ENCODE results near the gene ARHGEF3. TPM values are rescaled to one million over a fixed set of nuclear protein-coding genes. Genes with fewer than 3 reads are reported as not detected.
A peak's percentile ranks its signal among the peaks of the same experiment; 100 is the strongest.

Gene ARHGEF3
- total RNA-seq, 4 donors from 2014 or later = 13.0 to 21.9 (median 13.8) TPM

GRCh38 chr3:56682462-56683121, 119.2 kb downstream of the ARHGEF3 start:
- peak; percentile 30 to 57 for DNase-seq (ENCODE audit: low spot score in 2 of 2)
- Histone ChIP-seq H3K27me3 (no peaks in the 10 kb centered on the region), H3K36me3 (peaks cover 0 to 12% (median 0%) of the 10 kb centered on the region in 3 donors), H3K27ac (peak overlapping the region; percentile 86 to 100 (median 99)), H3K4me1 (peaks cover 0 to 42% (median 13%) of the 10 kb centered on the region in 4 donors), H3K4me3 (peak overlapping the region; percentile 66 to 99 (median 88)), H3K9me3 (no peaks in the 10 kb centered on the region)
- TF ChIP-seq POLR2A (IDR thresholded peaks at IDR 0.05) = no peak
- TF ChIP-seq CTCF (IDR thresholded peaks at IDR 0.05) = peak in 1 of 5 experiments; percentile 23
- TF ChIP-seq EP300 (IDR thresholded peaks at IDR 0.05) = peak in 1 of 2 donors; percentile 56
- 0 to 1% methylated on average over 51 to 54 of the region's 58 CpGs for WGBS, 2 donors

DNA sequence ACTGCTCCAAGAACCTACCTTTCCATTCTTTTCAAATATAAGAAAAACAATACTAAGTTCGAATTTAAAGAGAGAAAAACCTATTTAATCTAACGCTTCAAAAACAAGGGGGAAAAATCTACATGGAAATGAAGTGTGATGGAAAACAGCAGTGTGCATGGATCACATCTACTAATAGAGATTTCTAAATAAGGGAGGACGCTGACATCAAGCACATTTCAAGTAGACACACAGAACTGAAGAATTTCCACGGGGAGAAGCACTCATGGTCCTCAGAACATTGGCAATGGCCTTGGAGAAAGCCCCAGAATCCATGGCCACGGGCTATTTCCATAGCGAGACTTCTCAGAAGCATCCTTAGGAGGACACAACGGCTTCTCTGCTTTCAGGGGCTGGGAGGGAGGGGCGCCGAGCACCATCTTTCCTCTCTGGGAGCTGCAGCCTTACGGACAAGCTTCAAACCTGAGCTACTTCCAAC, 119.7 kb downstream of the ARHGEF3 start:
- Histone ChIP-seq H3K4me3 (peak overlapping the region; percentile 66 to 99 (median 88)), H3K4me1 (peaks cover 0 to 48% (median 13%) of the 10 kb centered on the region in 4 donors), H3K36me3 (peaks cover 0 to 12% (median 0%) of the 10 kb centered on the region in 3 donors), H3K9me3 (no peaks in the 10 kb centered on the region), H3K27ac (peak overlapping the region; percentile 86 to 100 (median 99)), H3K27me3 (no peaks in the 10 kb centered on the region)
- WGBS, 2 donors = 18 to 21% methylated on average over 9 to 10 of the region's 10 CpGs
- no peak for DNase-seq (ENCODE audit: low spot score in 2 of 2)
- no peak for TF ChIP-seq CTCF (IDR thresholded peaks at IDR 0.05)

DNA sequence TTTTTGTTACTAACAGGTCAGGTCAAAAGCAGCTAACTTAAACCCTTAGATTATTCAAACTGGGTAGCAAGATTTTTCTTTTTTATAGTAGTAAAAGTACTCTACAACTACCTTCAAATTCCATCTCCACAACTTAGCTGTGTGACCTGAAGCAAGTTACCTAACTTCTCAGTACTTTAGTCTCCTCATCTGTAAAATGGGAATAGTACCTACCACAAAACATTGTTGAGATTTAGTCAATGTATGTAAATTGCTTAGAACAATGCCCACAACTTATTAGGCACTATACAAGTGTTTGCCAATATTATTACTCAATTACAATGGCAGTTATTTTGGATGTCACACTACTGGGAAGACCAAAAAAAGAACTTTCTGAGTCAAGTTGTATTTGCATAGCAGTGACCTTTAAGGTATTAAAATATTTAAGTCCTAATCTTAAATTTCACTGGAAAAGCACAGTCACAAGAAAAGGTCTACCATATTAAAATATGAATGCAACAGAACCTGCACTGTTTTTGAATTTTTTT, 121.6 kb downstream of the ARHGEF3 start:
- Histone ChIP-seq H3K27me3 (no peaks in the 10 kb centered on the region), H3K9me3 (no peaks in the 10 kb centered on the region), H3K27ac (no peak overlapping the region), H3K36me3 (peaks cover 0 to 16% (median 0%) of the 10 kb centered on the region in 3 donors), H3K4me1 (peaks cover 0 to 55% (median 13%) of the 10 kb centered on the region in 4 donors), H3K4me3 (no peak overlapping the region)
- no peak for DNase-seq (ENCODE audit: low spot score in 2 of 2)
- no peak for TF ChIP-seq POLR2A (IDR thresholded peaks at IDR 0.05)
- no peak for TF ChIP-seq EP300 (IDR thresholded peaks at IDR 0.05)
- TF ChIP-seq CTCF (IDR thresholded peaks at IDR 0.05) = no peak

Other genes with a start within 250 kb of the ARHGEF3 start
- gene CCDC66, start 244.8 kb downstream of the ARHGEF3 start, total RNA-seq = 10 to 100 TPM; 33.9 to 73.8 (median 51.9) TPM
- gene TASOR, start 118.7 kb downstream of the ARHGEF3 start, total RNA-seq = 10 to 100 TPM; 61.5 to 90.2 (median 82.6) TPM